Measurements from ENCODE around the gene CPED1.
"Not testable (repeated sequence)": the region's sequence is repeated elsewhere in the genome, so short reads cannot be mapped to it uniquely, and the experiment has no call there.

GRCh38 chr7:121251367-121251766 is 262.9 kb downstream of the CPED1 start:
- TF ChIP-seq, protein P1, sequence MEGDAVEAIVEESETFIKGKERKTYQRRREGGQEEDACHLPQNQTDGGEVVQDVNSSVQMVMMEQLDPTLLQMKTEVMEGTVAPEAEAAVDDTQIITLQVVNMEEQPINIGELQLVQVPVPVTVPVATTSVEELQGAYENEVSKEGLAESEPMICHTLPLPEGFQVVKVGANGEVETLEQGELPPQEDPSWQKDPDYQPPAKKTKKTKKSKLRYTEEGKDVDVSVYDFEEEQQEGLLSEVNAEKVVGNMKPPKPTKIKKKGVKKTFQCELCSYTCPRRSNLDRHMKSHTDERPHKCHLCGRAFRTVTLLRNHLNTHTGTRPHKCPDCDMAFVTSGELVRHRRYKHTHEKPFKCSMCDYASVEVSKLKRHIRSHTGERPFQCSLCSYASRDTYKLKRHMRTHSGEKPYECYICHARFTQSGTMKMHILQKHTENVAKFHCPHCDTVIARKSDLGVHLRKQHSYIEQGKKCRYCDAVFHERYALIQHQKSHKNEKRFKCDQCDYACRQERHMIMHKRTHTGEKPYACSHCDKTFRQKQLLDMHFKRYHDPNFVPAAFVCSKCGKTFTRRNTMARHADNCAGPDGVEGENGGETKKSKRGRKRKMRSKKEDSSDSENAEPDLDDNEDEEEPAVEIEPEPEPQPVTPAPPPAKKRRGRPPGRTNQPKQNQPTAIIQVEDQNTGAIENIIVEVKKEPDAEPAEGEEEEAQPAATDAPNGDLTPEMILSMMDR (IDR thresholded peaks at IDR 0.05), result not testable (repeated sequence)
- TF ChIP-seq POLR2A (IDR thresholded peaks at IDR 0.05), result not testable (repeated sequence)

Data from testis (tissue), 2 donors.